Bronchial epithelial cell (primary cell): ENCODE results near the gene WDR64. TPM values are rescaled to one million over a fixed set of nuclear protein-coding genes. Genes with fewer than 3 reads are reported as not detected.
"Not testable (repeated sequence)": the region's sequence is repeated elsewhere in the genome, so short reads cannot be mapped to it uniquely, and the experiment has no call there.

Experiments used
- DNase-seq: peaks from one replicate; pipeline ENCODE4 v3.0.0-alpha.2; 2010; ENCODE audit warnings: low read depth
- FAIRE-seq: peaks from 2 replicates; lab custom pipeline; 2011; peaks lifted over from hg19 to GRCh38; lab: Jason Lieb, UNC
- H3K27me3 ChIP-seq: 2 replicates; pipeline ENCODE4 v1.5.1; 2011; ENCODE audit warnings: low read length; ENCODE audit not compliant: control insufficient read depth, insufficient read depth
- H3K36me3 ChIP-seq: 2 replicates; pipeline ENCODE4 v1.5.1; 2011; ENCODE audit warnings: low read length; ENCODE audit not compliant: control insufficient read depth, insufficient read depth
- H3K4me3 ChIP-seq: 2 replicates; pipeline ENCODE4 v1.5.1; 2011; ENCODE audit warnings: mild to moderate bottlenecking, low read depth, low read length, control low read depth
- CTCF ChIP-seq: IDR thresholded peaks from 2 replicates; pipeline ENCODE4 v1.5.1; 2011; ENCODE audit warnings: mild to moderate bottlenecking, moderate library complexity, low read length, control low read depth, inconsistent platforms; ENCODE audit not compliant: insufficient read depth, severe bottlenecking
- total RNA-seq: library from RNA; depleted of rRNA; stranded (reverse); fragments of >200 nt; gene quantifications from 2 replicates; pipeline ENCODE4 v1.2.1, GENCODE V29; 2014

The WDR64 gene
- total RNA-seq, 1 donor from 2014 or later = not detected

GRCh38 chr1:241730031-241730430 lies 78.0 kb downstream of the WDR64 start:
- FAIRE-seq (no peak), DNase-seq (no peak)
- Histone ChIP-seq H3K36me3 (no peaks in the 10 kb centered on the region), H3K27me3 (no peaks in the 10 kb centered on the region), H3K4me3 (no peak overlapping the region)
- no peak for TF ChIP-seq CTCF

- TF ChIP-seq CTCF = no peak
- no peak for FAIRE-seq
- Histone ChIP-seq H3K27me3 (no peaks in the 10 kb centered on the region), H3K4me3 (no peak overlapping the region), H3K36me3 (no peaks in the 10 kb centered on the region)
- no peak for DNase-seq
Measured at GRCh38 chr1:241733899-241734298, 81.8 kb downstream of the WDR64 start.

GRCh38 chr1:241734533-241734932 lies 82.5 kb downstream of the WDR64 start:
- TF ChIP-seq CTCF = no peak
- H3K27me3 ChIP-seq = no peaks in the 10 kb centered on the region
- DNase-seq (no peak), FAIRE-seq (no peak)
- H3K4me3 ChIP-seq = no peak overlapping the region
- H3K36me3 ChIP-seq = no peaks in the 10 kb centered on the region

GRCh38 chr1:241735493-241735926 lies 83.4 kb downstream of the WDR64 start:
- not testable (repeated sequence) for DNase-seq, FAIRE-seq, H3K36me3 ChIP-seq, H3K4me3 ChIP-seq, H3K27me3 ChIP-seq

- Histone ChIP-seq H3K27me3 (no peaks in the 10 kb centered on the region), H3K36me3 (no peaks in the 10 kb centered on the region), H3K4me3 (no peak overlapping the region)
- TF ChIP-seq CTCF = no peak
- DNase-seq (no peak), FAIRE-seq (no peak)
Measured at GRCh38 chr1:241736387-241736786, 84.3 kb downstream of the WDR64 start.

GRCh38 chr1:241738284-241739078 lies 86.4 kb downstream of the WDR64 start:
- no peak for TF ChIP-seq CTCF
- H3K4me3 ChIP-seq = no peak overlapping the region
- H3K27me3 ChIP-seq = no peaks in the 10 kb centered on the region
- no peak for FAIRE-seq
- H3K36me3 ChIP-seq = no peaks in the 10 kb centered on the region
- DNase-seq = no peak
